HTR-8/SVneo (cell line): ENCODE results near the gene GPC4.
"Not testable (repeated sequence)": the region's sequence is repeated elsewhere in the genome, so short reads cannot be mapped to it uniquely, and the experiment has no call there.

Experiments used
- DNase-seq: peaks from one replicate; pipeline ENCODE4 v3.0.0; 2011; ENCODE audit warnings: low spot score, mixed read lengths; ENCODE audit not compliant: insufficient read length
- FAIRE-seq: peaks from 2 replicates; lab custom pipeline; 2011; peaks lifted over from hg19 to GRCh38; lab: Jason Lieb, UNC

The GPC4 gene

DNA sequence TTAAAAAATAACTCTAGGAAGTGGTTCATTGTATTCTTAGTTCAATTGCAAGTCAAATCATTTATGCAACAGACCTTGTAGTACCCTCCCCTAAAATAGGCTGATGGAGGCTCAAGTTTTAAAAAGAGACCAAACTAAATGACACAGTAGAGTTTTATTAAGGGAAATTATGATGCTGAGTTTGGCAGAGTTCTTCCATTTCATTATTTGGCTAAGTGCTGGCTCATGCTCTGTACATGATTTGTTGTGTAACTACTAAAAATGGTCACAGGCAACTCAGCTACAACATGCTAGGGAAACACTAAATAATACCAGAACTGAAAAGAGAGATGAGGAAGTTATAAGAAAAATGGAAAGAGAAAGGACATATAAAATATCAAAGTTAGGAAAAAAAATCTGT, 101.0 kb downstream of the GPC4 start:
- no peak for DNase-seq
- FAIRE-seq, result no peak

DNA sequence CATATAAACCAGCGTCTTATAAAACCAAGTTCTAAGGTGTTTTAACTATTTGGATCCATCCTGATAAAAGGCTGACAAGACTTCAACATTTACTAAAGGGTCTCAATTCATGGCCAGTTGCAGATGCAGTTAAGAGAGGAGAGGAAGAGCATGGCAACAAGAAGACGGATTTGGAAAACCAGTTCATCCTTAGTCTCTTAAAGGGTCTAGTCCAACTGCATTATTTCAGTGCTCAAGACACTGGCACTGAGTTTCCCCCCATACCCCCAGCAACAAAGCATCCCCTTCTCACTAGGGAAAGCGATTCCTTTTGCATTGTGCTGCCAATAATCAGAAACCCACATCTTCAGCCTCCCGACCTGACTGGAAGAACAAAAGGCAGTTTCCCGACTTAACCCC, 106.8 kb downstream of the GPC4 start:
- no peak for FAIRE-seq
- no peak for DNase-seq

DNA sequence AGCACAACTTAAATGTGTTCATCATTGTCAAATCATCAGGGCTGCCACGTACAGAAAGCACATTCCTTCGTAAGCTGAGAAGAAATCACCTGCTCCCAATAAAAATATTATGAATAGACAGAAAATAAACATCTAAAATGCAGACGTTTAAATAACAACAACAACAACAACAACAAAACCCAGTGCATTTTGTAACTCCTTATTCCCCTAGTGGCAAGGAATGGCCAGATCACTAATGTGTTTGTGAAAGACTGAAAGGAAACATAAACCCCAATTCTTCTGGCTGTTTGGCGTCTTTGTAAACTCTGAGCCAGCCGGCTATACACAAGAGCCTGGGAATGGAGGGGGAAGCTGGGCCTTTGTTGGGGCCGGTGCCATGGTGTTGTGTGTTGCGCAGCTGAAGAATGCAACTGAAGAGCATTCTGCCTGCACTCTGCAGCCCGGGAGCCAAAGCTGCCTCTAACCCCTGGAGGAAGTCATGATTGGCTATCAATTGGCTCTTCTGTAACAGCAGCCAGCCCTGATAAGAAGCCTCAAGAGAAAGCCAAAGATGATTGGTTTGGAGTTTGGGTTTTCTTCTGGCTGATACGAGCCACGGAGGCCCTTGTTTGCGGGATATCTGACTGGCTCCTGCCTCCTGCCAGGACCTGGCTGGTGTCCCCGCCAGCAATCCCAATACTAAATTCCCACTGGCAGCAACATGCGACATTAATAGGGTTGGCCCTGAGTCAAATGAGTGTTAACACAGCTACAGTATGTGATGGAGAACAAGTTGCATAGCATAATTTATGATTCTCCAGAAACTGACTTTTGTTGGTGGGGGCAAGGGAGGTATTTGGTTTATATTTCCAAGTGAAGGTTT, 107.4 kb downstream of the GPC4 start:
- FAIRE-seq (no peak), DNase-seq (no peak)

DNA sequence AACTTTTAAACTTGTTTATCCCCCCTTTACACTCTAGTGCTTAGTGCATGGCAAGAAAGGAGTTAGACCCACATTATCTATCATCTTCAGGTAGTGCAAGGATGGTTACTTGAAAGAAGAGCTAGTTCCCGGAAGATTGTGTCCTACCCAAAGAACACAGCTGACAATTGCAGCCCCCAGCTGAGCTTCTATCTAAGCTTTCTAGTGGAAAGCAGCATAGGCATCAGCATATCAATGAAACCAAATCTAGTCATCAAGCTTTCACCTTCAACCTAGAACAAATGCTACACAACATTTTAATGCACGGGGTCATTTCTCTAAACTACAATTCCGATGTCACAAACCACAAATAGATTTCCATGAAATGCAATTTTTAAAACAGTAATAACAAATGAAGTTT, 108.2 kb downstream of the GPC4 start:
- no peak for DNase-seq
- FAIRE-seq, result no peak

DNA sequence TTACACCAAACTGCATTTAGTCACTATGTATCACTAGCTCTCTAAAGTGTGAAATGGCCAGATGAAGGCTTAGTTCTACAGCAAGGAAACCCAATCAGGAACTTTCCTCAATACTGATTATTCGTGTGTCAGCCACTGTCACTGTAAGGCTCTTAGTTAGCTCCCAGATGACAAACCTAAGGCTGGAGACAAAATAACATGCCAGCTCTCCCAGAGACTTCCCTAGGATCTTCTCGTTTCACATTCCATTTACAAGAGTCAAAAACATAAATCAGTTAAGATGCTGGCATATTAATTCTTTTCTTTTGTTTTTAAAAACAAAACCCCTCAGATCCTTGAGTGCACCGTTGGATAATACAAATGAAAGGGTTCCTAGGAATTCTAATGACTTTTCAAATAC, 109.0 kb downstream of the GPC4 start:
- DNase-seq, result no peak
- no peak for FAIRE-seq

DNA sequence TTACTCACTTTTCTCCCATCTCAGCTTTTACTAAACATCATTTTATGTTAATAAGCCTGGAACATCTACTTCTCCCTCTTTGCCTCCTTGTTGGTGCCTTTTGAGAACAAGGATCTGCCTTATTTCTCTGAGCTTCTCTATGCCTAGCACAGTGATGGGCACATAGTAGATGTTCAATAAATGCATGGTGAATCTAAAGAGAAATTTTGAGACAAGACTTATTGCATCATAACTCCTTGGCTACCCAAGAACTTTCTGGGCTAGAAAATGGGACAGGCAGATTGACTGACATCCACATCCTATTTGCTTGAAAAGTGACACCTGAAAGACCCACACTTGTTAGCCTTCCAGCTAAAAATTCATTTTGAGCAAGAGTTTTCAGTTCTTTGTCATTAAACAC, 109.9 kb downstream of the GPC4 start:
- FAIRE-seq, result no peak
- no peak for DNase-seq

DNA sequence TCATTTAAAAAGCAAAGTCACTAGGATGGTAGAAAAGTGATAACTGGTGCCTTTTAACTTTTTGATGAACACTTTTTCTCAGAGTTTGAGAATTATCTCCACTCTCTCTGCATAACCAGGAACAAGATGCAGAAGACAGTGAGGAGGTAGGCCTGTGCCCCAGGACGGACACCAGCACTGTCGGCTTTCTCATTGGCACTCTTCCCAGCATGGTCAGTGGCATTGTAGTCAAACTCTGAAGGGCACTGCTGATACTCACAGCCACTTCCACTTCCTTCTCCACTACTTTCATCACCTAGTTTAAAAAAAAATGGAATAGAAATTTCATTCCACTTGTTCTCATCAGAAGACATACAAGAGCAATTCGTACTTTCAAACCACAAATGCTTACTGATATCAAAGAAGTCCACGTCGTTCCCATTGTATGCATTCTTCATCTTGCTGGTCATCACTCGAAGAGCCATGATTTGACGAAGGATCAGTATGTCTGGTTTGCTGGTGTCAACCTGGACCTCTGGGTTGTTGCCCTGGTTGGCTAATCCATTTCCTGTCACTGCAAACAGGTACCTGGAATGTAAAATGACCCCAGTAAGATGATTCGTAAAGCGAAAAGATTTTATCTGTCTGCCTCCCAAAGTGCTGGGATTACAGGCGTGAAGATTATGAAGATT, 112.4 kb downstream of the GPC4 start:
- DNase-seq (no peak), FAIRE-seq (no peak)

DNA sequence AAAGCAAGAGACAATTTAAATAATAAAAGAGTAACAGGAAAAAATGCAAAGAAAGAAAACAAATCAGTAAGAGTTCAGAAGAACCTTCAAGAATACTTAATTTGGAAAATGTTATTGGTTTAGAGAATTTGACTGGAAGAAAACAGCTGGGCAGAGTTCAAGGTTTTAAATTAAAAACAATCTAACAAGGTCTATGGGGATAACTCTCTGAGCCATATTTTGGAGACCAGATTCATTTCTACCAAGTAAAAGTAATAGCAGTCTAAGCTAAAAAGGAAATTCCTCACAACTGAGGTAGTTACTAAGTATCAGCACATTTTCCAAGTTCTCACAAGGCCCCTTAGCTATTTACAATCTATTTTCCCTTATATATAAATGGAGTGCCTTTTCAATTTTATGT, 114.7 kb downstream of the GPC4 start:
- FAIRE-seq (no peak), DNase-seq (no peak)

DNA sequence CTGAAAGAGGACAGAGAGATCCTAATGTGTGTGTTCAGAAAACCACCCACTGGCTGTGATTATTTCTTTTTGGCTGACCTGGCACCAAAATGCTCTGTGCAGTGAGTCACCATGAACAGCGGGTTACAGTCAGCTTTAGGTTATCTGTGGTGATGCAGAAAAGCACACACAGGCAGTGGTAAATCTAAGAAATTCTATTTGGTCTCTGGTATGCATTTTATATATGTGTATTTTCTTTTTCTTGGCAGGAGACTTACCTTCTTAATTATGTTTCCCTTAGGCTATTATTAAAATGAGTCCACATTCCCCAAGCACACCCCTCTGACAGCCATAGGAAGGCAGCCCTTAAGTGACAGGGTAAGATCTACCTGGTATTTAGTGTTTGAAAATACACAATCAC, 118.0 kb downstream of the GPC4 start:
- DNase-seq (no peak), FAIRE-seq (no peak)

DNA sequence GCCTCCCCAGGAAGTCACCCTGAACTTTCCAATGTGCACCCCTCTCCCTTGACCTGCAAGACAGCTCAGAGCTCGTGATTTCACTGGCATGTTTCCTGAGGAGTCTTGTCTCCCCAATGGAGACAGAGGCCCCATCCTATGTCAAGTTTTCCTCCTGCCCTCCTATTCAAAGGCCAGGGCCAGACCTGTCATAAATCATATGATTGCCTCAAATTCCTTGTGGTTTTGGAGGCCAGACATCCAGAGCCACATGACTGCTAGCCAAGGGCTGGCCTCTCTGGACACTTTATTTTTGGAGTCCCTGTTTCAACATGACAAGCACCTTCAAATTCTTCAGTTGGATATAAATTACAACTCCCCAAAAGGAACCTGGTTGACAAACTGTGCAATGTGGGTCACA, 121.2 kb downstream of the GPC4 start:
- DNase-seq (no peak), FAIRE-seq (no peak)

DNA sequence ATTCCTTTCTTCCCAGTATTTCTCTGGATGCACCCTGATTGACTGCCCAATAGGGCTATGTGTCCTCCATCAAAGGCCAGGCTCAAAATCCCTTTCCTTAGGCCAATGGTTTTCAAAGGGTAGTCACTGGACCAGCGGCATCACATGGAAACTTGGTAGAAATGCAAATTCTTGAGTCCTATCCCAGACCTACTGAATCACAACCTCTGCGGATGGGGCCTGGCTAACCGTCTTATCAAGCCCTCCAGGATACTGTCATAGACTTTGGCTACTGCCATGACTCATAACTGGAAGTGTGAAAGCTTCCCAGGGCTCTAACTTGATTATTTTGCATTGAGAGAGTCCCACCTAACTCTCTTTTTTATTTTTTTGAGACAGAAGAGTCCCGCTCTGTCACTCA, 125.2 kb downstream of the GPC4 start:
- DNase-seq (no peak), FAIRE-seq (no peak)

DNA sequence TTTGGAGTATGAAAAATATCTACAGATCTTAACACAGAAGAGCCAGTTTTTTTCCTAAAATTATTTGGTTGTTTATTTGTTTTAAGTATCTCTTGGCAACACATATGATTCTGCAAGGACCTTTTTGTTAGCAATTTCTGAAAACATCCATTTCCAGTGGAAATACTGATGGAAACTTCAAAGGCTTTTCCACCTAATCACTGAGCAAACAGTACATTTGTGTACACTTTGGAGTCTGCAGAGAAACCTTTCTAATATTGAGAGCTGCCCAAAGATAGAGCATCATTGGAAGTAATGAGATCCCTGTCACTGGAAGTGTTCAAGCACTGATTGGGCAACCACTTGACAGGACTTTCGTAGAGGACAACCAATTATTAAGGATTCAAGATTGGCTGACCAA, 127.4 kb downstream of the GPC4 start:
- FAIRE-seq, result no peak
- no peak for DNase-seq

DNA sequence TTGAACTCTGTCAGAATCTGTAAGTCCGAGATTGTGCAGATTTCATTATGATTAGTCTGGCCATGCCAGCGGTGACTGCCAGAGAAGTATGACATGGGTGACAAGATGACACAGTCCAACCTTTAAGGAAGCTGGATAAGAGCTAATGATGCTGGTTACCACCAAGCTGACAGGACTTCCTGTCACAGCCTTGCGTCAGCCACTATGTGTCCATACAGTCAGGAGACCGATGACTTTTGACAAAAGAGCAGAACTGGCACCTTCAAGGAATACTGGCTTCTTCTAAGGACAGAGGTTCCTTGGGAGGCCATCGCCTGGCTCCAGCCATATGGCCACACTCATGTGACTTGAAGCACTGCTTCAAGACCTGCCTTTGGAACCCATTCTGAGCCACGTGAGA, 129.9 kb downstream of the GPC4 start:
- DNase-seq (no peak), FAIRE-seq (no peak)

DNA sequence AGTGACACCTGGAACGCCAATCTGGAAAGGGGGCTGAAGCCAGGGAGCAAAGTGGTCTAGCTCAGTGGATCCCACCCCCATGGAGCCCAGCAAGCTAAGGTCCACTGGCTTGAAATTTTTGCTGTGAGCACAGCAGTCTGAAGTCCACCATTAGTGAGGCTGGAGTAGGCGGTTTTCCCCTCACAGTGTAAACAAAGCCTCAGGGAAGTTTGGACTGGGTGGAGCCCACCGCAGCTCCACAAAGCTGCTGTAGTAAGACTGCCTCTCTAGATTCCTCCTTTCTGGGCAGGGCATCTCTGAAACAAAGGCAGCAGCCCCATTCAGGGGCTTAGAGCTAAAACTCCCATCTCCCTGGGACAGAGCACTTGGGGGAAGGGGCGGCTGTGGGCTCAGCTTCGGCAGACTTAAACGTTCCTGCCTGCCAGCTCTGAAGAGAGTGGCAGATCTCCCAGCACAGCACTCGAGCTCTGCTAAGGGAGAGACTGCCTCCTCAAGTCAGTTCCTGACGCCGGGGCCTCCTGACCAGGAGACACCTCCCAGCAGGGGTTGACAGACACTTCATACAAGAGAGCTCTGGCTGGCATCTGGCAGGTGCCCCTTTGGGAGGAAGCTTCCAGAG, 136.1 kb downstream of the GPC4 start:
- not testable (repeated sequence) for FAIRE-seq, DNase-seq

DNA sequence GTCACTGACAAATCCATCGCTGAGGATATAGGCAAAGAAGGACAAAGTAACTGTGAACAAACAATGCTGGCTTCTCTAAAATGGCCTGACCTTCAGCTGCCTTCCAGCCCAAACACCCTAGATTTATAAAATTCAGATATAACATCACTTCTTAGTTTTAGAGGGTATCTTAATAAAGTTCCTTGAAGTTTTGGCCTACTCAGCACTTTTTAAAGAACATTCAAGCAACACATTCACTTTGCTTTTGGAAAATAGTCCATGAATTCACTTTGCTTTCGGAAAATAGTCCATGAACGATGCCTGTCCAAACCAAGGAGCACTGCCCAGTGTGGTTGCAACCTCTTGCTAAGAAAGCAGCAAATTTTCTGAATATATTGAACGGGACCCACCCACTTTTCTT, 142.1 kb downstream of the GPC4 start:
- no peak for FAIRE-seq
- DNase-seq, result no peak

DNA sequence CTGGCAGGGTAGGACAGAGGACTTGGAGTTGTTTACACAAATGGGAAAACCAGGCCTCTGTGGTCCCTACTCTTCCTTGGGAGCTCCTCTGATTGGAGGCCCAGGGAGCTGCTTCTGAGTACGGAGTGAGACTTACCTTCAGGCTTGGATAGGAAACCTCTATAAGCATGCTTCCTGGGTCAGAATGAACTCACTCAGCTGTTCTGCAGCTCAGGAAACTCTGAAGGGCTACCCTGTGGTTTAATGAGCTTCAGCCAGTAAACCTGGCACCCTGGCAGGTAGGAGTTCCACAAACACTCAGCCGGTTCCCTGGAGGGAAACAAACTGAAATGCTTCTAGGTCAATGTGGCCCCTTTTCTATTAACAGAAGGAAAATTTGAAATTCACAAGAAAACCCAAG, 146.1 kb downstream of the GPC4 start:
- DNase-seq (no peak), FAIRE-seq (no peak)

DNA sequence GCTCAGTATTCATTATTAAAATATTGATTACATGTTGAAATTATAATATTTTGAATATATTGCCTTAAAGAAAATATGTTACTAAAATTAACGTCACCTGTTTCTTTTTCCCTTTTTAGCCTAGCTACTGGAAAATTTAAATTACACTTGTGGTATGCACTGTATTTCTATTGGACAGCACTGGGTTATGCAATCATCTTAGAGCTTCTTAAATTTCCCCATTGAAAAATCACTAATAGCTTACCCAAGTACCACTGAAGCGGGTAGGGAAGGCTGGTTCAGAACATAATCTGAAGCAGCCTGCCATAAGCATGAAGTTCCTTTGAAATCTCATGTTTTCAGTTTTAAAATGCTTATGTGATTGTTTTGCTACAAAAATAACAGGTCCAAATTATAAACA, 147.7 kb downstream of the GPC4 start:
- FAIRE-seq, result no peak
- DNase-seq, result no peak

DNA sequence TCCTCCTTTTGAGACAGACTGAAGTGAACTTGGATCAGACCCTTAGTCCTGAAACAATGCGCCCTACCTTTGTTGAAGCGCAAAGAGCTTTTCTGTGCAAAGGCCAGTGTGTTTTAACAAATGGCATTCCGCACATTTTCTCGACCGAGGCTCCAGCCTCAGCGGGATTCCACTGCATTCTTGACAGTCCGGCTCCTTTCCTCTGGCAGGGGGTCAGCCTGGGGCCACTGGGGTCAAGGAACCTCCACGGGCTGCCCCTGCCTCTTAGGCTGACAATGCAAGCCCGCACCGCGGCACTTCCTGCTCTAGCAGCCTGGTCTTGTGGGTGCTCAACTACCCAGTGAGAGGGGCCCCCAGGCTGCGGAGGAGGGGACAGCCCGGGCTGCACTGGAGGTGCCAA, 150.0 kb downstream of the GPC4 start:
- FAIRE-seq, result no peak
- no peak for DNase-seq

DNA sequence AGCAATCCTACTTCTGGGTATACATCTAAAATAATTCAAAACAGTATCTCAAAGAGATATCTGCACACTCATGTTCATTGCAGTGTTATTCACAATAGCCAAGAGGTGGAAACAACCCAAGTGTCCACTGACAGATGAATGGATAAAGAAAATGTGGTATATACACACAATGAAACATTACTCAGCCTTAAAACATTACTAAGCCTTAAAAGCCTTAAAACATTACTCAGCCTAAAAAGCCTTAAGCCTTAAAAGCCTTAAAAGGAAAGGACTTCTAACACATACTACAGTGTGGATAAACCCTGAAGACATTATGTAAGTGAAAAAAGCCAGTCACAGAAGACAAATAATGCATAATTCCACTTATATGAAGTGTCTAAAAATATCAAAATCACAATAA, 156.8 kb downstream of the GPC4 start:
- FAIRE-seq (no peak), DNase-seq (no peak)

DNA sequence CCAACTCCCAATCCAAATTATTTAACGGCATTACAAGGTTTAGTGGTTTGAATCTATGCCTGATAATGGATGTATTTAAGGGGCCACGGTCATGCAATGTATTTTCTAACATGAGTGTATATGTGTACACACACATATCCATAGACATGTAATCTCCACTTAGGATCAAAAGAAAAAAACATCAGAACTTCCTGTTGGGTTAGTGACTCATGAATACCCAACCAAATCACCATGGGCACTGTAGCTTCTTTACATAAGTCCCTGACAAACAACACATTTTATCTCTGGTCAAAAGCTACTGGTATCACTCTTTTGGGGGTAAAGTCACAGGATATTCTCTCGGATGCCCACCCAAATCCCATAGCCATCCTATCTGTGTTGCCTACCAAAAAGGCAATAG, 160.6 kb downstream of the GPC4 start:
- no peak for DNase-seq
- no peak for FAIRE-seq

DNA sequence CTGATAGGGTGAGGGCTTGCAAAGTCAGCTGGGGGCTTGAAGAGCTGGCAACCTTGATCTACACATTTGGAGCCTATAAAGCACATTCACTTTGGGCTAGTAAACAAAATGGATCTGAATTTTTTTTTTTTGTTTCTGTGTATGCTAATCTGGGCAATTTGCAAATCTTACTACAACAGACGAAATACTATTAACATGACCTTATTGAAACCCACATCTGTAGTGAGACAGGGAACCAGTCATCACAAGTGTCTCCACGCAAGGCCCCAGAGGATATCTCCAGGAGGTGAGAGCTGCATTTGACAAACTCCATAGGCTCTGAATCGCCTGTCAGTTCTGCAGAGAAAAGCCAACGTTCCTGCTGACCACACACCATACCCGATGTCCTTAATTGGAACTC, 164.1 kb downstream of the GPC4 start:
- no peak for FAIRE-seq
- DNase-seq, result no peak
